ENCODE data around the gene CCDC85C.

DNA sequence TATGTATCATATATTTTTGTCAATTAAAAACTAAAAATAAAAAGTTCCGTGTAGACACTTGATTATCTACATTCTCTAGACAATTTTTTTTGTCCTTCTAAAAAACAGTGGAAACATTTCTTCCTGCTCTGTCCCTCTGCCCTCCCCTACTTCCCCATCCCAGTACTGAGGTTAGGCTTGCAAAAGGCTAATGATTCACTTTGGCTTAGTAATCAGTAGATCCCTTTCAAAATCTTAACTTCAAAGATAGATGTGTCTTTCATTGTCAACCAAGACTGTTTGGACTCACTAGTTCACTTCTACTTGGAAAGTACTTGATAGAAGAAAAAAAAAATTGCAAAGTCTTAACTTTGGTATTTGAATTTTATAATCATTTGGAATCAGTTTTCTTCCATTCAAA is 127.1 kb downstream of the CCDC85C start:
- no peak for TF ChIP-seq POLR2A (IDR thresholded peaks at IDR 0.05)
- TF ChIP-seq, protein P1, sequence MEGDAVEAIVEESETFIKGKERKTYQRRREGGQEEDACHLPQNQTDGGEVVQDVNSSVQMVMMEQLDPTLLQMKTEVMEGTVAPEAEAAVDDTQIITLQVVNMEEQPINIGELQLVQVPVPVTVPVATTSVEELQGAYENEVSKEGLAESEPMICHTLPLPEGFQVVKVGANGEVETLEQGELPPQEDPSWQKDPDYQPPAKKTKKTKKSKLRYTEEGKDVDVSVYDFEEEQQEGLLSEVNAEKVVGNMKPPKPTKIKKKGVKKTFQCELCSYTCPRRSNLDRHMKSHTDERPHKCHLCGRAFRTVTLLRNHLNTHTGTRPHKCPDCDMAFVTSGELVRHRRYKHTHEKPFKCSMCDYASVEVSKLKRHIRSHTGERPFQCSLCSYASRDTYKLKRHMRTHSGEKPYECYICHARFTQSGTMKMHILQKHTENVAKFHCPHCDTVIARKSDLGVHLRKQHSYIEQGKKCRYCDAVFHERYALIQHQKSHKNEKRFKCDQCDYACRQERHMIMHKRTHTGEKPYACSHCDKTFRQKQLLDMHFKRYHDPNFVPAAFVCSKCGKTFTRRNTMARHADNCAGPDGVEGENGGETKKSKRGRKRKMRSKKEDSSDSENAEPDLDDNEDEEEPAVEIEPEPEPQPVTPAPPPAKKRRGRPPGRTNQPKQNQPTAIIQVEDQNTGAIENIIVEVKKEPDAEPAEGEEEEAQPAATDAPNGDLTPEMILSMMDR (IDR thresholded peaks at IDR 0.05), result no peak
